Mucosa of rectum (tissue), 2 donors: ENCODE results near the gene COL4A1.

Source experiments
- H3K27ac ChIP-seq, 2 donors: one replicate each; pipeline ENCODE4 v1.7.0; 2013; ENCODE audit warnings: inconsistent platforms in 2 of 2, low read depth in 2 of 2, low read length in 2 of 2
- H3K27me3 ChIP-seq, 2 donors: one replicate each; pipeline ENCODE4 v1.7.0; 2013; ENCODE audit warnings: low read length in 2 of 2; ENCODE audit not compliant: control insufficient read depth in 2 of 2, insufficient read depth in 2 of 2
- H3K36me3 ChIP-seq, 2 donors: one replicate each; pipeline ENCODE4 v1.7.0; 2013; ENCODE audit warnings: low read length in 2 of 2; ENCODE audit not compliant: control insufficient read depth in 2 of 2, insufficient read depth in 2 of 2
- H3K4me1 ChIP-seq, 2 donors: one replicate each; pipeline ENCODE4 v1.7.0; 2013; ENCODE audit warnings: low read length in 2 of 2, mild to moderate bottlenecking in 1 of 2; ENCODE audit not compliant: control insufficient read depth in 2 of 2, insufficient read depth in 2 of 2
- H3K4me3 ChIP-seq, 2 donors: one replicate each; pipeline ENCODE4 v1.7.0; 2013; ENCODE audit warnings: low read length in 2 of 2
- H3K9ac ChIP-seq, 2 donors: one replicate each; pipeline ENCODE4 v1.7.0; 2013; ENCODE audit warnings: low read length in 2 of 2, low read depth in 1 of 2, mild to moderate bottlenecking in 1 of 2
- H3K9me3 ChIP-seq, 2 donors: one replicate each; pipeline ENCODE4 v1.7.0; 2013; ENCODE audit warnings: low read length in 2 of 2; ENCODE audit not compliant: control insufficient read depth in 2 of 2
- donor health status: healthy.
- donor health status: Normal muscosa, but diverticular disease.

The COL4A1 gene

DNA sequence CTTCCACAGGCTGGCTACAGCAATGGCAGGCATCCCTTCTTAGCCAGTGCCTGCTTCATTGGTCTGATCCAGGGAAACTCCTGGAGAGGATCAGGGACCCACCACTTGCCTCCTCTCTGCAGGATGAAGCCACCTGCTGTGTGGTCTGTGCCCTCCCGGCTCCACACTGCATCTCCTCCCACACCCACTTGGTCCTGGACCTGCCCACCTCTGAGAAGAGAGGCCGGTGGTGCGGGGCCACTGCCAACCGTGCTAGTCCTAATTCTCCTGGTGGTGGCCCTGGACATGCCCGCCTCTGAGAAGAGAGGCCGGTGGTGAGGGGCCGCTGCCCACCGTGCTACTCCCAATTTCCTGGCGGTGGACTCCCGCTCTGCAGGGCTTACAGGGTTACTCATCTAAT is 98.8 kb downstream of the COL4A1 start:
- H3K4me3 ChIP-seq: no peak overlapping the region
- H3K36me3 ChIP-seq: peaks cover 0 to 4% of the 10 kb centered on the region in 2 donors
- H3K9me3 ChIP-seq: no peaks in the 10 kb centered on the region
- no peak overlapping the region for H3K27ac ChIP-seq
- H3K9ac ChIP-seq: no peak overlapping the region
- H3K27me3 ChIP-seq: no peaks in the 10 kb centered on the region
- peaks cover 0 to 5% of the 10 kb centered on the region in 2 donors for H3K4me1 ChIP-seq

DNA sequence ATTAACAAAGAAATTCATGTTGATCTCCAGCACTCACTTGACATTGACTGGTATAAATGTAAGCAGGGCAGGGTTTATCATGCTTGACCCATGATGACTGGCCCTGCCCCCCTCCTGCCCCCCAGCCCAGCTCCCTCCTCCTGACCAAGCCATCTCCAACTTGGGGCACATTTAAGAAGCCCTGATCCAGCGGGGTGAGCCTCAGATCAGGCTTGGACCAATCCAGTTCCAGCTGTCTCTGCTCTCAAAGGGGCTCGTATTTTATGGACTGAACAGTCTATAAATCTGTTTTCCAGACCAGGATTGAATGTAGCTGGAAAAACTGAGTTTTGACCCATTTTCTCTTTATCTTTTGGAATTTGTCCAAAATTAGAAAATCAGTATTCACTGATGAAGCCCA is 100.0 kb downstream of the COL4A1 start:
- Histone ChIP-seq H3K9me3 (no peaks in the 10 kb centered on the region), H3K9ac (no peak overlapping the region), H3K4me3 (no peak overlapping the region), H3K4me1 (peaks cover 0 to 5% of the 10 kb centered on the region in 2 donors), H3K27ac (no peak overlapping the region), H3K27me3 (no peaks in the 10 kb centered on the region), H3K36me3 (peaks cover 0 to 4% of the 10 kb centered on the region in 2 donors)

DNA sequence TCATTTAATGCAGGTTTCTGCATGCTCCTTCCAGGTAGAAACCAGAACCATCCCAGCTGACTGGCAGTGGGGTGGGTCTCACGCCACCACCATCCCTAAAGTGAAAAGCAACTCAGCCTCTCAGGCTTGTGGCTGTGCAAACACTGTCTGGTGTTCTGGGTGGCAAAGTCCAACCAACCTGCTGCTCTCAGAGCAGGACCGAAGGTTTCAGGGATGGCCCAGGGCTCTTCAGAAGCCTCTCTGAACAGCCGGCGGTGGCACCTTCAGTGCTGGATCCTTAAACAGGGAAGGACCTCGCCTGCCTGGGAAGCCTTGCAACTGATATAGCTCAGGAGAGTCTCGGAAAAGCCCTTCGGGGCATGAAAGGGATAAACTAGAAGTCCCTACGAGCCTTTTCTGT is 100.8 kb downstream of the COL4A1 start:
- no peak overlapping the region for H3K9ac ChIP-seq
- no peak overlapping the region for H3K27ac ChIP-seq
- no peaks in the 10 kb centered on the region for H3K27me3 ChIP-seq
- peaks cover 0 to 5% of the 10 kb centered on the region in 2 donors for H3K4me1 ChIP-seq
- no peaks in the 10 kb centered on the region for H3K9me3 ChIP-seq
- H3K36me3 ChIP-seq: peaks cover 0 to 4% of the 10 kb centered on the region in 2 donors
- H3K4me3 ChIP-seq: no peak overlapping the region

DNA sequence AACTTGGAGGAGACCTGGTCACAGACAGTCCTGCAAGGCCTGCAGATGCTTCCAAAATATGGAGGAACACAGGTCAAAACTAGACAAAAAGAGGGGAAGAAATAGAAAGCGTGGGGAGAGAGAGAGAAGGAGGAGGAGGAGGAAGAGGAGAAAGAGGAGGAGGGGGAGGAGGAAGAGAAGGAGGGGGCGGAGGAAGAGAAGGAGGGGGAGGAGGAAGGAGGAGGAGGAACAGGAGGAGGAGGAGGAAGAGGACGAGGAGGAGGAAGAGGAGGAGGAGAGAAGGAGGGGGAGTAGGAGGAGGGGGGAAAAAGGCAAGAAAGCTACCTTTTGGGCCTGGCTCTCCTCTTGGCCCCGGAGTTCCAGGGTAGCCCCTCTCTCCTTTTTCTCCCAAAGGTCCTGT is 105.8 kb downstream of the COL4A1 start:
- no peak overlapping the region for H3K27ac ChIP-seq
- no peak overlapping the region for H3K4me3 ChIP-seq
- no peak overlapping the region for H3K9ac ChIP-seq
- no peaks in the 10 kb centered on the region for H3K27me3 ChIP-seq
- H3K36me3 ChIP-seq: peaks cover 0 to 1% of the 10 kb centered on the region in 2 donors
- H3K4me1 ChIP-seq: peaks cover 0 to 2% of the 10 kb centered on the region in 2 donors
- no peaks in the 10 kb centered on the region for H3K9me3 ChIP-seq

DNA sequence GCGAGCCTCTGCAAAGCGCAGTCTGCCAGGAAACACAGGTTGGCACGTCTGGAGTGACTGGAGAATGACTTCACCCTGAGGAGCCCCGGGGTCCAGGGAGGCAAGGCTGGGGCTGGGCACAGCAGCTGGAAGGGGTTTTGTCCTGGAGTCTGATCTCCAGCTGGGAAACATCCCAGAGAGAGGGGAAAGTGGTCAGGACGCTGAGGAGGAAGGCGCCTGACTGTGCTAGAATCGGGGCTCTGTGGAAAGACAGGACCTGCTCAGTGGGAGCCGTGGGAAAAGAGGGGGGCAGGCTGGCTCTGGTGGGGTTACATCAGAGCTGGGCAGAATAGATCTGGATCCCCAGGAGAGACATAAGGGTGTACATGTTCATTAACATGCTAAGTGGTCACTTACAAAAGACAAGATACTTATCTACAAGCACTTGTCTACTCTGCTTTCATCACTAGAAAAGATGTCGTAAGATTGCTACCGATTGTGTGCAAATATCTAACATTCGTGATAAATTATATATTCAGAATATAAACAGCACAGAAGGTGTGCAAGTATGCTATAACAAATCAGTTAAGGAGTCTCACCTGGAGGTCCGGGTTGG is 106.6 kb downstream of the COL4A1 start:
- Histone ChIP-seq H3K4me1 (no peaks in the 10 kb centered on the region), H3K36me3 (no peaks in the 10 kb centered on the region), H3K4me3 (no peak overlapping the region), H3K27me3 (no peaks in the 10 kb centered on the region), H3K9me3 (no peaks in the 10 kb centered on the region), H3K9ac (no peak overlapping the region), H3K27ac (no peak overlapping the region)

DNA sequence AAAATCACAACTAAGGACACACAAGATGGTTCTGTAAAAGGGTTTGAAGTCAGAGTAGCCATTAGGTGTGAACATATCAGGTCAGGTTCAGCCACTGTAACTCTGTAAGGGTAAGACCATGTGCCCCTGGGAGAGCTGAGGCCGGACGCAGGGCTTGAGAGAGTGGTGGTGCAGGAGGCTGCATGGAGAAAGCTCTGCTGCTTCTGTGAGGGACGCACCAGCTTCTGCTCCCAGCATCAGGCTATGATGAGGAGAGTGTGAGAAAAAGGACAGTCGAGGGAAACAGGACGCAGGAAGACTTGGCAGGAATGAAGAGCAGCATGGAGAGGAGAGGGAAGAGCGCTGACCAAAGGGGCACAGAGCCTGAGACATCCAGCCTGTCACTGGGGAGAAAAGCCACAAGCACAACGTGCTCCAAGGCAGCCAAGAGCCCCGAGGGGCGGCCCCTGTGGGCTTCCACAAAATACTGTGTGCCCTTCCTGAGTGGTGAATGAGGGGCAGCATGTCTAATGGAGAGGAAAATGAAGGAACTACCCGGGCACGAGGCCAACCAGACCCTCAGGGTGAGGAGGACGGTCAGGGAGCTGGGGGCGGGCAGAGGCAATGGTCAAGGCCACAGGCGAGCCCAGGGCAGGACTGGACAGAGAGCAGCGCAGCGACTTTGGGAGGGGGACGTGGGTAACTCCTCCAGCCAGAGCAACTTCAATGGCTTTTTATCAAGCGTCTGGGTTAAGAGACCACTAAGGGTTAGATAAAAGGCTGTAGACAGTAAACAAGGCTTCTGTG is 107.7 kb downstream of the COL4A1 start:
- no peak overlapping the region for H3K27ac ChIP-seq
- H3K27me3 ChIP-seq: no peaks in the 10 kb centered on the region
- H3K36me3 ChIP-seq: no peaks in the 10 kb centered on the region
- H3K9me3 ChIP-seq: no peaks in the 10 kb centered on the region
- H3K4me1 ChIP-seq: no peaks in the 10 kb centered on the region
- no peak overlapping the region for H3K4me3 ChIP-seq
- no peak overlapping the region for H3K9ac ChIP-seq

DNA sequence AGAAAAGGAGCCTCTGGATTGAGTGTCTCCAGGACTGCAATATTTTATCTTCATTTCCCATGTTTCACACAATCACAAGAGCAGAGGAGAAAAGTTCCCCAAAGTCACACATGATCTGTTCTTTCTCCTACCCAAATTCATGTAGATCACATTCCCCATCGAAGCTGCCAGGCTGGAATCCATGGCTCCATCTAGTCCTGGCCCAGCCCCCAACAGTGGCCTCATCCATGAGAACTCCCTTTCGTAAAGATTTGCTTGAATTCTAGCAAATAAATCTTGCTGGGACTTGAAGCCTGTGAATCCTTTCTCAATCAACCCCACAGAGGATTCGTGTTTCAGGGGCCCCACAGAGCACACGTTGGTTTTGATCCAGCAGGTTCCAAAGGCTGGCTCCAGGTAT is 109.5 kb downstream of the COL4A1 start:
- no peaks in the 10 kb centered on the region for H3K36me3 ChIP-seq
- H3K4me3 ChIP-seq: no peak overlapping the region
- H3K9ac ChIP-seq: no peak overlapping the region
- no peaks in the 10 kb centered on the region for H3K9me3 ChIP-seq
- H3K27me3 ChIP-seq: no peaks in the 10 kb centered on the region
- H3K4me1 ChIP-seq: no peaks in the 10 kb centered on the region
- no peak overlapping the region for H3K27ac ChIP-seq

DNA sequence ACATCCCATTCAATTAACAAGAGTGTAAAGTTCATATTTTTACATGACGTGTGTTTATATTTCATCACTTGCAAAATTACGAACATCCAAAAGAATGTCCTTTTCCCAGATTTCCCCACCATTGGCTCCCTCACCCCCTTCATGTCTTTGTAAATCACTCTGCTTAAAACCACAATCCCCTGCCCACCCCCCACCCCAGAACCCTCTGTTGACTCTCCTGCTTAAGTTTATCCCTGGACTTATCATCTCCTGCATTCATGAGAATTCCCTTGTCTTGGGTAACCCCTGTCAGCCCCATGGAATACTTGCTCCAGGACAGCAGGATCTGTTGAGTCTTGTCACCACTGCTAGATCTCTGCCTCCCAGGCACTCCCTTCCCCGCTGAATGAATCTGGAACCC is 109.9 kb downstream of the COL4A1 start:
- peaks cover 0 to 4% of the 10 kb centered on the region in 2 donors for H3K36me3 ChIP-seq
- H3K27ac ChIP-seq: no peak overlapping the region
- no peak overlapping the region for H3K4me3 ChIP-seq
- H3K9me3 ChIP-seq: no peaks in the 10 kb centered on the region
- H3K4me1 ChIP-seq: no peaks in the 10 kb centered on the region
- no peaks in the 10 kb centered on the region for H3K27me3 ChIP-seq
- no peak overlapping the region for H3K9ac ChIP-seq

DNA sequence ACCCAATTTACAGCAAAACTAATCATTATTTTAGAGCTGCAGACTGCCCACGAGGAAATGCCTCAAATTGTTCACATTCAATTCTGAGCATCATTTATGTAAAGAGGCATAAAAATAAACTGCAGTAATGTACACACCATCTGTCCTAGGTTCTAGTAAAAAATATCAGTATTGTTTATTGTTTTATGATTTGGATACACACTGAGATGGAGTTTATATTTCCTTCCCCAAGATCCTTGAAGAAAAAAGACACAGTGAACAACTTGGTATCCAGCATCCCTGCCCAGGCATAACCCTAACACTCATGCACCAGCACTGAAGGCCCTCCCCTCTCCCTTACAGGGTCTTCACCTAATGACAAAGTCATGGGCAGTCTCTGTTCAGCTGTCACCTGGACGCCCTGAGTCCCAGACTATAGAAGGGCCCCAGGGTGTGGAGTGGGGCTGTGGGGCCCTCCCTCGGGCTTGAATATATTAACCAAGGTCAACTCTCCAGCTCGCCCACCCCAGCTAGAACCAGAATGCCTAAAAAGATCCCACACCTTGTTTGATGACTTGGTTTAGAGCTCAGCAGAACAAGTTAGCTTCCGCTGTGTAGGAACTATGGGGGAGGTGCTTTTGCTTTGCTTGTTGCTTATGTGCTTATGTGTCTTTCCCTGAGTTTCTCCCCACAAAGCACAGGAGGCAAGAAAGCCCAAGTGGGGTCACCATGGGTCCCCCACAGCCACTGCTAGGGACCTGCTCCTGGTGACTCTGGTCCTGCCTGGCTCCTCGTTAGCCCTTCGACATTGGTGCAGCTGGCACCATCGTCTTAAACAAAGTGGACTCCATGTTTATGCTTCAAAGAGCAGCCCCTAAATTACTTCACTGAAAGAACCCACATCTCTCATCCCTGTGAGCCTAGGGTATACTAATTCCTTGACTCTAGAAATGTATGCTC is 111.1 kb downstream of the COL4A1 start:
- no peaks in the 10 kb centered on the region for H3K4me1 ChIP-seq
- H3K27me3 ChIP-seq: no peaks in the 10 kb centered on the region
- no peak overlapping the region for H3K4me3 ChIP-seq
- no peak overlapping the region for H3K27ac ChIP-seq
- no peaks in the 10 kb centered on the region for H3K9me3 ChIP-seq
- peaks cover 0 to 6% of the 10 kb centered on the region in 2 donors for H3K36me3 ChIP-seq
- H3K9ac ChIP-seq: no peak overlapping the region

DNA sequence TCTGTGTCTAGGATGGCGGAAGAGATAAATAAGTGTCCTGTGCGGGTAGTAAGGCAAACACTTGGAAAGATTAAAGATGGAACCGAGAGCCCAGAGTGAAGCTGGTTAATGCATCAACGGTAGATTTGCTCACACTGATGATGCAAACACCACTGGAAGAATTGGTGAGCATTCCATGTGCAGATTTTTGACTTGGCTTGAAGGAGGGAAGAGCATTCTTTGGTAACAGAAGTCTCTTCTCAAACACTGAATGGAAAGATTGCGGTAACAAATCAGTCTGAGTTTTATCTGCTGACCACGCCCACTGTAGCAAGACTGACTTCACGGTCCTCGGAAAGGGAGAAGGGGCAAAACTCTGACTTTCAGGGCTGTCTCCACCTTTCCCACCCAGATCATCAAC is 112.5 kb downstream of the COL4A1 start:
- peaks cover 0 to 6% of the 10 kb centered on the region in 2 donors for H3K36me3 ChIP-seq
- H3K27ac ChIP-seq: no peak overlapping the region

More for the DNA sequence above, 112.5 kb downstream of the COL4A1 start:
- Histone ChIP-seq H3K4me3 (no peak overlapping the region), H3K4me1 (no peaks in the 10 kb centered on the region), H3K27me3 (no peaks in the 10 kb centered on the region), H3K9me3 (no peaks in the 10 kb centered on the region), H3K9ac (no peak overlapping the region)
